Left ventricle myocardium superior (tissue), 1 donor: ENCODE data around the gene ABI1. TPM values are rescaled to one million over a fixed set of nuclear protein-coding genes. Genes with fewer than 3 reads are reported as not detected.
"Not testable (repeated sequence)": the region's sequence is repeated elsewhere in the genome, so short reads cannot be mapped to it uniquely, and the experiment has no call there.

Experiments
- ATAC-seq: fragments of 200-7000 bp; cut with Tn5 transposase; one replicate; pipeline ENCODE4 v1.9.1; 2020; ENCODE audit warnings: mild to moderate bottlenecking, moderate library complexity
- DNase-seq: peaks from one replicate; pipeline ENCODE4 v3.0.0-alpha.2; 2020
- intact Hi-C: fragments of 100-400 bp; cut with micrococcal nuclease; formaldehyde crosslinking; loops from one replicate; pipeline ENCODE4 v1.11.0; 2022
- total RNA-seq: library from RNA; stranded (reverse); fragmentation: NEBNext Ultra II Directional; extraction: Animal tissue kit (Norgen Biotek cat#: 25700); gene quantifications from one replicate; pipeline ENCODE4 v1.2.1, GENCODE V29; 2021
- donor health status: DM: no; HTN: yes; CAD: no; lungs with severe emphysema.

ABI1 gene
- total RNA-seq, 1 donor from 2014 or later = 27.2 TPM

GRCh38 chr10:26810435-26811026, 50.2 kb downstream of the ABI1 start:
- ATAC-seq = no peak
- DNase-seq = no peak
- intact Hi-C loops = no loop called here

- DNase-seq = no peak
Measured at GRCh38 chr10:26809973-26810372, 50.8 kb downstream of the ABI1 start.

GRCh38 chr10:26807532-26807931, 53.2 kb downstream of the ABI1 start:
- ATAC-seq = no peak
- intact Hi-C loops = no loop called here
- DNase-seq = no peak

More at GRCh38 chr10:26809973-26810372, 50.8 kb downstream of the ABI1 start:
- intact Hi-C loops = no loop called here
- no peak for ATAC-seq

- no peak for DNase-seq
- no peak for ATAC-seq
- intact Hi-C loops = no loop called here
Measured at GRCh38 chr10:26806557-26806956, 54.2 kb downstream of the ABI1 start.

- no peak for DNase-seq
- ATAC-seq = no peak
- intact Hi-C loops = no loop called here
Measured at GRCh38 chr10:26805567-26806245, 55.1 kb downstream of the ABI1 start.

GRCh38 chr10:26804418-26805393, 56.1 kb downstream of the ABI1 start:
- intact Hi-C loops = no loop called here
- no peak for DNase-seq
- ATAC-seq = no peak

- DNase-seq = no peak
- no peak for ATAC-seq
- intact Hi-C loops = no loop called here
Measured at GRCh38 chr10:26803849-26804248, 56.9 kb downstream of the ABI1 start.

GRCh38 chr10:26802527-26802926, 58.2 kb downstream of the ABI1 start:
- no peak for DNase-seq
- intact Hi-C loops = no loop called here
- no peak for ATAC-seq

- intact Hi-C loops = no loop called here
- ATAC-seq (no peak), DNase-seq (no peak)
Measured at GRCh38 chr10:26801831-26802230, 58.9 kb downstream of the ABI1 start.

GRCh38 chr10:26801274-26801673, 59.5 kb downstream of the ABI1 start:
- DNase-seq (no peak), ATAC-seq (no peak)
- intact Hi-C loops = no loop called here

- no peak for DNase-seq
- intact Hi-C loops = no loop called here
- ATAC-seq = no peak
Measured at GRCh38 chr10:26800468-26800867, 60.3 kb downstream of the ABI1 start.

- ATAC-seq (no peak), DNase-seq (no peak)
- intact Hi-C loops = no loop called here
Measured at GRCh38 chr10:26799342-26799741, 61.4 kb downstream of the ABI1 start.

- ATAC-seq = no peak
- DNase-seq = no peak
- intact Hi-C loops = no loop called here
Measured at GRCh38 chr10:26798298-26798697, 62.5 kb downstream of the ABI1 start.

- no peak for DNase-seq
- ATAC-seq = no peak
- intact Hi-C loops = no loop called here
Measured at GRCh38 chr10:26797340-26797739, 63.4 kb downstream of the ABI1 start.

- intact Hi-C loops = no loop called here
- ATAC-seq = no peak
- DNase-seq = no peak
Measured at GRCh38 chr10:26792758-26793495, 67.8 kb downstream of the ABI1 start.

GRCh38 chr10:26790221-26790995, 70.3 kb downstream of the ABI1 start:
- ATAC-seq (no peak), DNase-seq (no peak)
- intact Hi-C loops = no loop called here

GRCh38 chr10:26789779-26790178, 71.0 kb downstream of the ABI1 start:
- intact Hi-C loops = not testable (repeated sequence)

GRCh38 chr10:26787362-26787761, 73.4 kb downstream of the ABI1 start:
- intact Hi-C loops = no loop called here
- no peak for DNase-seq
- no peak for ATAC-seq

More at GRCh38 chr10:26789779-26790178, 71.0 kb downstream of the ABI1 start:
- not testable (repeated sequence) for DNase-seq, ATAC-seq

- ATAC-seq (no peak), DNase-seq (no peak)
- intact Hi-C loops = no loop called here
Measured at GRCh38 chr10:26781797-26782196, 79.0 kb downstream of the ABI1 start.
